Lung (tissue), 12 donors: ENCODE measurements around the gene TPCN2. TPM values are rescaled to one million over a fixed set of nuclear protein-coding genes. Genes with fewer than 3 reads are reported as not detected.
A peak's percentile ranks its signal among the peaks of the same experiment; 100 is the strongest.

ENCODE experiments used
- ATAC-seq: fragments of 200-7000 bp; cut with Tn5 transposase; one replicate; pipeline ENCODE4 v1.9.1; 2020; ENCODE audit warnings: moderate number of reproducible peaks; ENCODE audit not compliant: insufficient read depth, low FRiP score
- DNase-seq, 3 donors: peaks; one replicate each; pipeline ENCODE4 v3.0.0-alpha.2; 2013 to 2017
- H3K27ac ChIP-seq, 2 donors: one replicate each; pipeline ENCODE4 v1.5.1; 2013; ENCODE audit warnings: mild to moderate bottlenecking in 2 of 2, moderate library complexity in 2 of 2, control low read depth in 1 of 2, inconsistent platforms in 1 of 2, low read depth in 1 of 2, low read length in 1 of 2
- H3K27me3 ChIP-seq, 3 donors: one replicate each; pipeline ENCODE4 v1.5.1; 2013; ENCODE audit warnings: low read length in 2 of 3; ENCODE audit not compliant: control insufficient read depth in 3 of 3, insufficient read depth in 3 of 3
- H3K36me3 ChIP-seq, 4 donors: one replicate each; pipeline ENCODE4 v1.5.1; 2013; ENCODE audit warnings: low read length in 4 of 4, mild to moderate bottlenecking in 1 of 4, moderate library complexity in 1 of 4; ENCODE audit not compliant: control insufficient read depth in 4 of 4, insufficient read depth in 4 of 4
- H3K4me1 ChIP-seq, 5 donors: one replicate each; pipeline ENCODE4 v1.5.1; 2013; ENCODE audit warnings: low read length in 5 of 5, mild to moderate bottlenecking in 2 of 5, moderate library complexity in 1 of 5; ENCODE audit not compliant: control insufficient read depth in 5 of 5, insufficient read depth in 5 of 5
- H3K4me3 ChIP-seq: one replicate; pipeline ENCODE4 v1.5.1; 2013; ENCODE audit warnings: mild to moderate bottlenecking, control low read depth, moderate library complexity
- H3K9ac ChIP-seq, 2 donors: one replicate each; pipeline ENCODE4 v1.5.1; 2013; ENCODE audit warnings: low read length in 2 of 2, control low read depth in 1 of 2; ENCODE audit not compliant: insufficient read depth in 1 of 2
- H3K9me3 ChIP-seq, 4 donors: one replicate each; pipeline ENCODE4 v1.5.1; 2013; ENCODE audit warnings: low read length in 3 of 4, mild to moderate bottlenecking in 1 of 4, moderate library complexity in 1 of 4; ENCODE audit not compliant: control insufficient read depth in 4 of 4, insufficient read depth in 3 of 4
- CTCF ChIP-seq: IDR thresholded peaks from 2 replicates; pipeline ENCODE4 v1.5.1; 2012; ENCODE audit warnings: mild to moderate bottlenecking; ENCODE audit errors: control extremely low read depth, extremely low read depth
- WGBS, 2 donors: extraction: QIAGEN DNeasy Blood & Tissue Kit; methylation state at CpG; one replicate each; pipeline ENCODE4 v1.1.7; 2013; 5-methylcytosine and 5-hydroxymethylcytosine counted together
- polyA plus RNA-seq, 2 donors: library from polyadenylated mRNA; stranded (reverse); fragments of 200-250 nt; gene quantifications; one replicate each; pipeline ENCODE4 v1.2.1, GENCODE V29; 2013
- total RNA-seq, 2 donors: library from RNA; depleted of rRNA in 1 of 2; stranded (reverse); fragments of >200 nt in 1 of 2; gene quantifications; one replicate each; pipeline ENCODE4 v1.2.1, GENCODE V29; 2014 to 2021
- donor health status: control.
- donor health status: control.
- donor health status: Bipolar disorder and iron deficiency.
- donor health status: healthy.
- donor health status: DM: yes; HTN: yes; CAD: no.

TPCN2 gene
- total and polyA plus RNA-seq, 4 donors, result 10.0 to 25.0 (median 14.5) TPM

GRCh38 chr11:69048031-69048693 is 570 bp upstream of the TPCN2 start:
- H3K27ac ChIP-seq, result no peak overlapping the region
- no peak overlapping the region for H3K9ac ChIP-seq
- no peaks in the 10 kb centered on the region for H3K9me3 ChIP-seq
- H3K4me1 ChIP-seq, result peaks cover 0 to 28% (median 4%) of the 10 kb centered on the region in 5 donors
- no peaks in the 10 kb centered on the region for H3K27me3 ChIP-seq
- no peak for TF ChIP-seq CTCF
- DNase-seq, result no peak
- no peak for ATAC-seq
- no peaks in the 10 kb centered on the region for H3K36me3 ChIP-seq
- H3K4me3 ChIP-seq, result no peak overlapping the region
- WGBS, 2 donors, result 31 to 33% methylated on average over 11 of the region's 11 CpGs

- Histone ChIP-seq H3K27ac (peak overlapping the region; percentile 71), H3K27me3 (no peaks in the 10 kb centered on the region), H3K4me3 (peak overlapping the region; percentile 83), H3K36me3 (peaks cover 0 to 2% (median 0%) of the 10 kb centered on the region in 4 donors), H3K4me1 (peaks cover 0 to 22% (median 4%) of the 10 kb centered on the region in 5 donors), H3K9me3 (no peaks in the 10 kb centered on the region), H3K9ac (peak overlapping the region; percentile 53 to 61)
- no peak for TF ChIP-seq CTCF
- ATAC-seq (no peak), DNase-seq (no peak)
- 8 to 14% methylated on average over 15 of the region's 15 CpGs for WGBS, 2 donors
Observed at GRCh38 chr11:69049490-69049867, 747 bp downstream of the TPCN2 start.

GRCh38 chr11:69050592-69051380 is 2.1 kb downstream of the TPCN2 start:
- H3K36me3 ChIP-seq, result peaks cover 0 to 11% (median 0%) of the 10 kb centered on the region in 4 donors
- no peaks in the 10 kb centered on the region for H3K9me3 ChIP-seq
- no peak overlapping the region for H3K9ac ChIP-seq
- no peak overlapping the region for H3K27ac ChIP-seq
- no peak for TF ChIP-seq CTCF
- no peak overlapping the region for H3K4me3 ChIP-seq
- peaks cover 0 to 16% (median 4%) of the 10 kb centered on the region in 5 donors for H3K4me1 ChIP-seq
- no peaks in the 10 kb centered on the region for H3K27me3 ChIP-seq
- DNase-seq (no peak), ATAC-seq (no peak)
- 89% methylated on average over 18 of the region's 18 CpGs for WGBS, 2 donors
